CD4-positive, alpha-beta T cell treated with Interleukin-6 for 4 hours (primary cell): ENCODE results near the gene TUNAR.
"Not testable (repeated sequence)": the region's sequence is repeated elsewhere in the genome, so short reads cannot be mapped to it uniquely, and the experiment has no call there.

Source experiments
- DNase-seq: peaks from one replicate; pipeline ENCODE4 v3.0.0-alpha.2; 2020; ENCODE audit warnings: mixed read lengths

Gene TUNAR

GRCh38 chr14:95920769-95921438, 44.3 kb downstream of the TUNAR start:
- no peak for DNase-seq

GRCh38 chr14:95922080-95922479, 45.4 kb downstream of the TUNAR start:
- no peak for DNase-seq

- no peak for DNase-seq
These were observed 52.1 kb downstream of the TUNAR start for GRCh38 chr14:95928751-95929150.

GRCh38 chr14:95931384-95931783, 54.8 kb downstream of the TUNAR start:
- DNase-seq, result no peak

GRCh38 chr14:95935228-95935822, 58.7 kb downstream of the TUNAR start:
- DNase-seq, result no peak

- no peak for DNase-seq
These were observed 59.4 kb downstream of the TUNAR start for GRCh38 chr14:95936041-95936440.

- no peak for DNase-seq
These were observed 62.7 kb downstream of the TUNAR start for GRCh38 chr14:95939335-95939734.

- DNase-seq, result no peak
These were observed 65.3 kb downstream of the TUNAR start for GRCh38 chr14:95941897-95942296.

- no peak for DNase-seq
These were observed 67.1 kb downstream of the TUNAR start for GRCh38 chr14:95943699-95944098.

GRCh38 chr14:95944462-95944861, 67.8 kb downstream of the TUNAR start:
- DNase-seq, result no peak

GRCh38 chr14:95946867-95947266, 70.2 kb downstream of the TUNAR start:
- no peak for DNase-seq

GRCh38 chr14:95948558-95948981, 71.9 kb downstream of the TUNAR start:
- DNase-seq, result no peak

- DNase-seq, result no peak
These were observed 74.7 kb downstream of the TUNAR start for GRCh38 chr14:95951359-95951758.

GRCh38 chr14:95953111-95953724, 76.6 kb downstream of the TUNAR start:
- DNase-seq, result no peak

- no peak for DNase-seq
These were observed 80.2 kb downstream of the TUNAR start for GRCh38 chr14:95956601-95957460.

- no peak for DNase-seq
These were observed 81.5 kb downstream of the TUNAR start for GRCh38 chr14:95958105-95958504.

GRCh38 chr14:95959317-95959716, 82.7 kb downstream of the TUNAR start:
- no peak for DNase-seq

GRCh38 chr14:95961481-95961880, 84.8 kb downstream of the TUNAR start:
- DNase-seq, result no peak

- no peak for DNase-seq
These were observed 88.3 kb downstream of the TUNAR start for GRCh38 chr14:95964901-95965300.

GRCh38 chr14:95968048-95968447, 91.4 kb downstream of the TUNAR start:
- DNase-seq, result not testable (repeated sequence)
